NCI-H446 (cell line): ENCODE results near the gene IL21.
"Not testable (repeated sequence)": the region's sequence is repeated elsewhere in the genome, so short reads cannot be mapped to it uniquely, and the experiment has no call there.

ENCODE experiments used
- DNase-seq, 2 experiments: peaks; one replicate each; lab custom pipeline; 2025; lab: John Stamatoyannopoulos, UW

IL21 gene

DNA sequence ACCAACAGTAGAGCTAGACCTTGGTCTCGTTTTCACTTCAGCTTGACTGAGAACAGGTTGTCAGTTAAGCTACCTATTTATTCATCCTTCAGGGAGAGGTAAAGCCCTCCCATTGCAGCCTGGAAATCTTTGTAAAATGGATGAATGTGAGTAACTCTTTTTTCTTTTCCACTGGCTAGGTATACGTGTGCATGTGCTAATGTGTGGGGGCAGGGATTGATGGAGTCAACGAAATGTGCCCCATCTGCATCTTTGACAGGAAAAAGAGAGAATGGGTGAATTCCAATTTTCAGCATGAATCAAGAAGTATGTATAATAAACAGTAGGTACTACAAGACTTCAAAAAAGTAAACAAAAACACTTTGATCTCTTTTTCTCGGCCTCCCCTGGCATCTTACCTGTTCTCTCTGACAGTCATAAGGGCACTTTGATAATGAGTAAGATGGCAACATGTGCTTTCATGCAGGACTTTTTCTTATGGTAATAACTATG is at the start of gene IL21:
TSS of gene IL21 (minus strand) at position 51 of the 492 bp plus-strand sequence. CDS start 55 bp downstream, outside the sequence.
- DNase-seq: no peak

GRCh38 chr4:122669911-122670738 is 49.3 kb upstream of the IL21 start:
- no peak for DNase-seq

DNA sequence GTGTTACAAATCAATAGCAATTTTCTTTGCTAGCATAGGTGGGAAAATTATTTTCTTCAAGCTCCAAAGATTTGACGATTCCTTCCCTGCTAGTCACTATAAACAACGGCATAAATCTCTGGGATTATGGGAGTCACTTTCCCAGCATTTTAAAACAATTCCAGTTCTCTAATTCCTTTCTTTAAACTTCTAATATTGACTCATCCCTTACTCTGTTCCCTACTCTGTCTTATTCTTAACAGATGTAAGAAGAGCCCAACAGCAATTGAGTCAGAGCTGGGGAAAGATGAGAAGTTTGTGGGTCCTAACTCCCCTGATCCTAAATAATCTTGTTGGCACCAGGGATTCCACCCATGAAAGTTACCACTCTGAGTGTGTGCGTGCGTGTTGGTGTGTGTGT is 47.4 kb upstream of the IL21 start:
- no peak for DNase-seq

GRCh38 chr4:122666527-122667245 is 45.8 kb upstream of the IL21 start:
- DNase-seq: no peak

- no peak for DNase-seq
These were observed 44.5 kb upstream of the IL21 start for GRCh38 chr4:122665161-122665929.

DNA sequence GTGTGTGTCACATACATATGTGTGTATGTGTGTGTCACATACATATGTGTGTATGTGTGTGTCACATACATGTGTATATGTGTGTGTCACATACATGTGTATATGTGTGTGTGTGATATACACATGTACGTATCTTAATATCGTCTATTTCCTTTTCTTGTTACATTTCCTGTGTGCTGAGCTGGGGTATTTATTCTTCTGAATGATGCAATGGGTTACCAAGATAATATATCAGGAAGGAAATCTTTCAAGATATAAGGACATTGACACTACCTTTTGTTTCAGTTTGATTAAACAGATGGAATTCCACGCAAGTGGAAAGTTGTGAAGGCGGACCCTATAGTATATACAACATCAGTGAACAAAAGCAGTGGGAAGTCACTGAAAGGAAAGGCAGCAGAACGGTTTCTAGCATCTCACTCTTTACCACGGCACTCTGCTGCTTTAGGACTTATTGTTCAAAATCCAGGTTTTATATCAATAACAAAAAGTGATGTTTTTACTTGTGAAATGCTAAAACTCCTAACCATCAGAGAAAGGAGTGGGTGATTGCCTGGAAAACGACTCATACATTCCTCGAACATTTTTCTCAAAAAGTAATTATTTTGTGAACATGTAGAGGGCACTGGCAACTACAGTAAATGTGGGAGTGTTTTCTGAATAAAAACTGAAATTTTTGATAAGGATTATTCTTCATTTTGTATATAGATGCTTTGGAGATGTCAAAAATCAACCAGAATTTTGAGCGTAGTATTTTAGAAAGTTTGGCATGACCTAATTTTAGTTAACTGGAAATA is 43.1 kb upstream of the IL21 start:
- DNase-seq: no peak

- DNase-seq: no peak
These were observed 42.4 kb upstream of the IL21 start for GRCh38 chr4:122663291-122663690.

GRCh38 chr4:122662701-122663100 is 41.8 kb upstream of the IL21 start:
- DNase-seq: no peak

DNA sequence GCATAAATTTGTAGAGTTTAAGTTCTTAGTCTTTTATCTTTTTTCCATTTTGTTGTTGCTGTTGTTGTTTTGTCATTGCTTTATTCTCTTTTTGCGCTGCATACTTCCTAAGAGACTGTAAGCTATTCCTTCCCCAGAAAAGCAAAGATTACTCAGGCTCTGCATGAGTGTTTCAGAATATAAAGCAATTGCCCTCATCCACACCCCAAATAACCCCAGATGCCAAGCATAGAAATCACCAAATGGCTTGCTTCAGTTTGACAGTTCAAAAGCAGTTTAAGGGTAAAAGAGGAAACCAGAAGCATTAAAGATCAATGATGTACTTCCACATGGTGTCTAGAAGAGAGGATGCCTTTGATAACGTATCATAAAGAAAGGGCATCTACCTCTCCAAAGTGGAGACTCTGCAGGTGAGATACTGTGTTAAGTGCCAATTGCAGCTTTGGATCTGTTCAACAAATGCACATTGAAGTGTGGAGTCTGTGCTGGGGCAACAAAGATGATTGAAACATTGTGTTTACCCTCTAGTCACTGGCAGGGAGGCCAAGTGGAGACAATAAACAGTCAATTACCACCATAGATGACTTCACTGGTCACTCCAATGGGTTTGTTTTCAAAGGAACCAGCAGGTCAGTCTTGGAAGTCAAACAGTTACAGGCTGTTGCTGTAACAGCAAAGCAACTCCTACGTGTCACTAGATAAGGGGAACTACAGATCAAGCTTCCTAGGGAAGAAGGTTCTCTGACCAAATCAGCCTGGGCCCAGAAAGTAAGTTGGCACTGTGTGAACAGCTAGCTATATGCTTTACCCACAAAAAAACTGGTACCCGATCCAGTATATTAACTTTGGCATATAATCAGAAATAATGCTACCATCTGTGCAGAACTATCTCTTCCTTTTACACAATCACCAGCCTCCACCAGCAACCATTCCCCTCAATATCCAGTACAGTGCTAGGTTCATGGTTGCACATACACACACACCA is 40.6 kb upstream of the IL21 start:
- no peak for DNase-seq

DNA sequence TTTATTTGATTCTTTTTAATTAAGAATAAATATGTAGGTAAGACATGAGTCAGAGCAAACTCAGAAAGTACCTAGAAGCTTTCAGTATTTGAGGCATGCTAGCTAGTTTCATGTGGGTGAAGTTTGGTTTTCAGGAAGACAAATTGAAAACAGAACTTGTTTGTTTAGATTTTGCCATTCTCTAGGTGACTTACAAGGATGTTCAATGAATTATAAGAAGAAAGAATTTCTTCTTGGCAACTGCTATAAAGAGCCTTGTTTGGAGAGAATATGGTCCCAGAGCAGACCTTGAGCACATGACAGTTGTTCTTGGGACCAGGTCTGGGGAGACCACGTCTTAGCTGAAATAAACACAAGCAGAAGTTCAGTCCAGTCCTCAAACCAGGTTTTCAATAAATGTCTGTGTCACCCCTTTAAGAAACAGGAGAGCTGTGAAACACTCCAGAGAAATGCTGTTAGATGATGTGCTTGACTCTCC is 38.0 kb upstream of the IL21 start:
- no peak for DNase-seq

DNA sequence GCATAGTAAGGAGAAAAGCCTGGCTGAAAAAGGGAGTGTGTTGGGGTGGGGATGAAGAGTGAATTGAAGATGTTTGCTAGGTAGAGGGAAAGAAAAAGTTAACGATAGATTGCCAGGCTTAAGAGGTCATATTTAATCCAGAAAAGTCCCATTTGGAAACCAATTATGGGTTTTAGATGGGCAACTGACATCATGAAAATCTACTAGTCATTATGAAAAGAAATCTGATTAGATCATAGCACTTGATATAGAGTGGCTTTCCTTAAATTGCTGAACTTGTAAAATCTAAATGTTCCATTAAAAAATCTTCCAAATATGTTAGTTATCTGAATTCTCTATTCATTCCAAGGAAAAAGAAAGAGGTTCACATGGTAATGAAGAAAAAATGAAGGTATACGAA is 37.5 kb upstream of the IL21 start:
- no peak for DNase-seq

- no peak for DNase-seq
These were observed 36.7 kb upstream of the IL21 start for GRCh38 chr4:122657553-122657952.

GRCh38 chr4:122656583-122656982 is 35.7 kb upstream of the IL21 start:
- not testable (repeated sequence) for DNase-seq

GRCh38 chr4:122652379-122652778 is 31.5 kb upstream of the IL21 start:
- DNase-seq: peak; percentile 2 to 29

DNA sequence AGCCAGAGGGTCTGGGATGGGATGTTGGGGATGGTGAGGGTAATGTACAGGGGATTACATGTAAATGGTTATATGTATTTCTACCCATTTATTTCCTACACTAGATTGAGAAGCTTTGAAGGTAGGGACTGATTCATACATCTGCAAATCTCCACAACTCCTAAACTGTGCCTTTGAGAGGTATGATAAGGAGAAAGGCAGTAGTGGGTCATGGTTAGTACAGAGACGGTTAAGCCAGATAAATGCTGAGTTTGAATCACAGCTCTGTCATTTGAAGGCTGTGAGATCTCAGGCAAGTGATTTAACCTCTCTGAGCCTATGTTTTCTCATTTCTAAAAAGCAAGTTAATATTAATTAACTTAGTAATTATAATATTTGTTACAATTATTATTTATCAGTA is 29.3 kb upstream of the IL21 start:
- no peak for DNase-seq

- no peak for DNase-seq
These were observed 26.8 kb upstream of the IL21 start for GRCh38 chr4:122647656-122648055.

DNA sequence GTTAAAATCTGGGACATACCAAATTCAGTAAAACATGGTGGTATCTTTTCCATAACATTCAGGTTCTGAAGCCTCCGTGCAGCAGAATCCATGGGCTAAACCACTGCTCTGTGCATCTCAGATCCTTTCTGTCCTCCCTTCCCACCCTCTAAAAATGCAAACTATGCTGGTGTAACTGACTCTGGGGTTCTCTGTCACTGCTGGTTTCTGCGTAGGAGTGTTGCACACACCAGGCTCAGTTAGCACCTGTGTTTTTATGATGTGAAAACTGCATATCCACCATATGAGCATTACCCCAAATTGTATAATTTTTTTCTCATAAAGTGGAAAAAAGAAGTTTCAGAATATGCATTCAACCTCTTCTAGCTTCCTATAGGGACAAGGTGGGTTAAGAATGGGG is 22.4 kb upstream of the IL21 start:
- no peak for DNase-seq

DNA sequence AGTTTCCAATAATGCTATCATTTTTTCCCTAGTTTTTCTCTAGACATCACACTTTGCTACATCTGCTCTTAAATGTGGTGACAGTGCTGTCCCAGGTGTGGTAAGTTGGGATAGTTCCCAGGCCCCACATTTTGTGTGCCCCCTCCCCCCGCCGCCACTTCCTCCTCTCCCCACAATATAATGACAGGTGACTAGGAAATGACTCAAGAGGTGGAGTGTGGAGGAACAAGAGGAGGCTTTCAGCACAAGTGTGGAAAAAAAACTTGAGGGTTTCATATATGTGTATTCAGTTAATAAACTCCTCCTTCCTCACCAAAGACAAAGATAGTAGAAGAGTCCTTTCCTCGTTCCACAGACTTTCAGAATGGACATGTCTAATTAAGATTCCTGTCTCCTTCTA is 18.3 kb upstream of the IL21 start:
- DNase-seq: no peak

DNA sequence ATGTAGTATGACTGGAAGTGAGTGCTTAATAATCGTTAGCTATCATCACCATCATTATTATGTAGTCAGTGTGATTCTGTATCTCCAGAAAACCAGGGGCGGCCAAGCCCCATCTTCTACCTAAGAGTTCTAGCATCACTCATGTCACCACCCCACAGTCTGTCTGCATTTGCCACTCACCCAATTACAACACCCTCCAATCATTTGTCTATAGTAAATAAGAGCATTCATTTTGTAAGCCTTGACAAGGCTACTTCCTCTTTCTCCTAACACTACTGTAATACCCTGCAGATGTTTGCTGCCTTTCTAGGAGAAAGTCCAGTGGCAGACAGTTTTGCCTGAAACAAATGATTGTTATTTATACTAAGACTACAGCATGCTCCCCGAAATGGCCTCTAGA is 15.8 kb upstream of the IL21 start:
- DNase-seq: no peak

- no peak for DNase-seq
These were observed 14.3 kb upstream of the IL21 start for GRCh38 chr4:122635205-122635604.
